KMS-11 (cell line): ENCODE measurements around the gene MED13L.
A peak's percentile ranks its signal among the peaks of the same experiment; 100 is the strongest.

ENCODE experiments used
- H2AFZ ChIP-seq: fragments of 200-600 bp; sonication (generic); 2 replicates; pipeline ENCODE4 v1.6.1; 2016; ENCODE audit warnings: antibody characterized with exemption, mixed run types, low read depth
- H3K27ac ChIP-seq: fragments of 200-600 bp; sonication (generic); 2 replicates; pipeline ENCODE4 v1.6.1; 2016; ENCODE audit warnings: mild to moderate bottlenecking, mixed run types
- H3K27me3 ChIP-seq: fragments of 200-600 bp; sonication (generic); 2 replicates; pipeline ENCODE4 v1.6.1; 2017; ENCODE audit warnings: mild to moderate bottlenecking, low read depth, mixed run types, moderate library complexity; ENCODE audit not compliant: insufficient read depth
- H3K36me3 ChIP-seq: fragments of 200-600 bp; sonication (generic); 2 replicates; pipeline ENCODE4 v1.6.1; 2017; ENCODE audit warnings: mild to moderate bottlenecking, mixed run types; ENCODE audit not compliant: insufficient read depth
- H3K4me1 ChIP-seq: fragments of 200-600 bp; sonication (generic); 2 replicates; pipeline ENCODE4 v1.6.1; 2016; ENCODE audit warnings: mild to moderate bottlenecking, low read depth, mixed run types; ENCODE audit not compliant: poor library complexity, severe bottlenecking
- H3K4me2 ChIP-seq: fragments of 200-600 bp; sonication (generic); 2 replicates; pipeline ENCODE4 v1.7.0; 2016; ENCODE audit warnings: mild to moderate bottlenecking, mixed run types
- H3K4me3 ChIP-seq: fragments of 200-600 bp; sonication (generic); IDR thresholded peaks from 2 replicates; pipeline ENCODE4 v1.6.1; 2017; ENCODE audit warnings: low read depth, low read length, mixed read lengths; ENCODE audit not compliant: insufficient read depth
- H3K79me2 ChIP-seq: fragments of 200-600 bp; sonication (generic); 2 replicates; pipeline ENCODE4 v1.6.1; 2016; ENCODE audit warnings: low read depth, mixed run types; ENCODE audit not compliant: insufficient read depth
- H3K9ac ChIP-seq: fragments of 200-600 bp; sonication (generic); 2 replicates; pipeline ENCODE4 v1.6.1; 2016; ENCODE audit warnings: mild to moderate bottlenecking, mixed run types
- H4K20me1 ChIP-seq: fragments of 200-600 bp; sonication (generic); 2 replicates; pipeline ENCODE4 v1.6.1; 2016; ENCODE audit warnings: mild to moderate bottlenecking, mixed run types; ENCODE audit not compliant: insufficient read depth
- TF ChIP-seq, protein P1 (sequence below): fragments of 200-600 bp; sonication (generic); conservative IDR thresholded peaks from 2 replicates; pipeline ENCODE4 v1.6.1; 2017; ENCODE audit warnings: low read depth, mild to moderate bottlenecking, antibody characterized with exemption, low read length, moderate library complexity, mixed read lengths

The MED13L gene

GRCh38 chr12:115923851-115924250 lies 353.6 kb downstream of the MED13L start:
- H3K9ac ChIP-seq: no peak overlapping the region
- H3K4me2 ChIP-seq: no peak overlapping the region
- no peak overlapping the region for H3K4me3 ChIP-seq
- H3K27me3 ChIP-seq: no peaks in the 10 kb centered on the region
- H3K79me2 ChIP-seq: no peaks in the 10 kb centered on the region
- no peaks in the 10 kb centered on the region for H3K4me1 ChIP-seq
- no peak overlapping the region for H2AFZ ChIP-seq
- H3K36me3 ChIP-seq: no peaks in the 10 kb centered on the region
- TF ChIP-seq, protein P1, sequence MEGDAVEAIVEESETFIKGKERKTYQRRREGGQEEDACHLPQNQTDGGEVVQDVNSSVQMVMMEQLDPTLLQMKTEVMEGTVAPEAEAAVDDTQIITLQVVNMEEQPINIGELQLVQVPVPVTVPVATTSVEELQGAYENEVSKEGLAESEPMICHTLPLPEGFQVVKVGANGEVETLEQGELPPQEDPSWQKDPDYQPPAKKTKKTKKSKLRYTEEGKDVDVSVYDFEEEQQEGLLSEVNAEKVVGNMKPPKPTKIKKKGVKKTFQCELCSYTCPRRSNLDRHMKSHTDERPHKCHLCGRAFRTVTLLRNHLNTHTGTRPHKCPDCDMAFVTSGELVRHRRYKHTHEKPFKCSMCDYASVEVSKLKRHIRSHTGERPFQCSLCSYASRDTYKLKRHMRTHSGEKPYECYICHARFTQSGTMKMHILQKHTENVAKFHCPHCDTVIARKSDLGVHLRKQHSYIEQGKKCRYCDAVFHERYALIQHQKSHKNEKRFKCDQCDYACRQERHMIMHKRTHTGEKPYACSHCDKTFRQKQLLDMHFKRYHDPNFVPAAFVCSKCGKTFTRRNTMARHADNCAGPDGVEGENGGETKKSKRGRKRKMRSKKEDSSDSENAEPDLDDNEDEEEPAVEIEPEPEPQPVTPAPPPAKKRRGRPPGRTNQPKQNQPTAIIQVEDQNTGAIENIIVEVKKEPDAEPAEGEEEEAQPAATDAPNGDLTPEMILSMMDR: no peak
- no peaks in the 10 kb centered on the region for H4K20me1 ChIP-seq
- no peak overlapping the region for H3K27ac ChIP-seq

DNA sequence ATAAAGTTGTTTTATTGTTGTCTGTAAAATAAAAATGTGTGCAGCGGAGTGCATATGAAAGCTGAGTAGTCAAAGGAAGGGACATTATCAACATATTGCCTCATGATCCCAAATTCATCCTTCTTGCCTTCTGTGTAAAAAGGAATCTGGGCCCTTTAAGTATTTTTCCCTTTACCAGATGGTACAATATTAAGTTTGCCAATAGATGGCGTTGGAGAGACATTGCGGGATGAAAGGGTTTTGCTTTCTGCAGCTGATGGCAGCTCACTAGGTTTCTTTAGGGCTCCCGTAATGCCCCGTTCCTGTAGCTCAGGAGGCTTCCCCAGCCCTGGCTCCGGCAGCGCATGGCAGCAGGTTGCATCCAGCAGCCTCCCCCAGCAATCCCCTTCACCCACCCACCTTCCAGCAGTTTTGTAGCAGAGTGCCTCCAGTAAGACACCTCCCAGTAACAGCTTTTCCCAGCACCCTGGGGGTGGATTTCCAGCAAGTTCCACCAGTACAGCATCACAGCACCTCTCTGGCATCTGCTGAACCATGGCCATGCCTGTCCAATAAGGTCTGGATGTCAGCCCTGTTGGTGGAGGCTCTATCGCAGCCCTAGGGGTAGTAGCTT lies 354.4 kb downstream of the MED13L start:
- Histone ChIP-seq H3K36me3 (no peaks in the 10 kb centered on the region), H4K20me1 (no peaks in the 10 kb centered on the region), H3K27ac (no peak overlapping the region), H3K9ac (no peak overlapping the region), H3K4me3 (no peak overlapping the region), H3K4me1 (no peaks in the 10 kb centered on the region), H3K27me3 (no peaks in the 10 kb centered on the region), H2AFZ (no peak overlapping the region), H3K4me2 (no peak overlapping the region), H3K79me2 (no peaks in the 10 kb centered on the region)
- TF ChIP-seq, protein P1: peak; percentile 45

- H3K27ac ChIP-seq: no peak overlapping the region
- no peaks in the 10 kb centered on the region for H3K4me1 ChIP-seq
- H3K4me2 ChIP-seq: no peak overlapping the region
- TF ChIP-seq, protein P1: no peak
- H3K36me3 ChIP-seq: no peaks in the 10 kb centered on the region
- no peak overlapping the region for H3K4me3 ChIP-seq
- H2AFZ ChIP-seq: no peak overlapping the region
- no peak overlapping the region for H3K9ac ChIP-seq
- H3K27me3 ChIP-seq: no peaks in the 10 kb centered on the region
- no peaks in the 10 kb centered on the region for H3K79me2 ChIP-seq
- H4K20me1 ChIP-seq: no peaks in the 10 kb centered on the region
These were observed 356.9 kb downstream of the MED13L start for GRCh38 chr12:115920395-115921183.

- Histone ChIP-seq H3K79me2 (no peaks in the 10 kb centered on the region), H2AFZ (no peak overlapping the region), H3K36me3 (no peaks in the 10 kb centered on the region), H3K4me3 (no peak overlapping the region), H3K4me2 (no peak overlapping the region), H3K27ac (no peak overlapping the region), H3K9ac (no peak overlapping the region), H3K27me3 (no peaks in the 10 kb centered on the region), H3K4me1 (no peaks in the 10 kb centered on the region), H4K20me1 (no peaks in the 10 kb centered on the region)
- TF ChIP-seq, protein P1: no peak
These were observed 358.7 kb downstream of the MED13L start for GRCh38 chr12:115918763-115919162.
